Breast epithelium (tissue), 3 donors: ENCODE results near the gene RIMBP2.

Experiments used
- CTCF ChIP-seq, 3 donors: fragments of 450-650 bp; IDR thresholded peaks; one replicate each; pipeline ENCODE4 v1.5.1; 2016 to 2017; ENCODE audit warnings: antibody characterized with exemption in 3 of 3, mild to moderate bottlenecking in 3 of 3, moderate library complexity in 3 of 3
- POLR2A ChIP-seq: fragments of 450-650 bp; IDR thresholded peaks from one replicate; pipeline ENCODE4 v1.6.1; 2016; ENCODE audit warnings: antibody characterized with exemption, mild to moderate bottlenecking, moderate library complexity

- TF ChIP-seq CTCF (IDR thresholded peaks at IDR 0.05) (no peak), POLR2A (no peak)
Measured at GRCh38 chr12:130529781-130530180, 186.3 kb downstream of the RIMBP2 start.
